ENCODE measurements around the gene INTS6.
"Not testable (repeated sequence)": the region's sequence is repeated elsewhere in the genome, so short reads cannot be mapped to it uniquely, and the experiment has no call there.

The INTS6 gene

GRCh38 chr13:51415339-51415738, 37.5 kb downstream of the INTS6 start:
- DNase-seq (ENCODE audit: low read depth in 2 of 2): not testable (repeated sequence)

GRCh38 chr13:51412431-51412830, 40.4 kb downstream of the INTS6 start:
- DNase-seq (ENCODE audit: low read depth in 2 of 2): no peak

GRCh38 chr13:51405176-51405575, 47.7 kb downstream of the INTS6 start:
- no peak for DNase-seq (ENCODE audit: low read depth in 2 of 2)

- DNase-seq (ENCODE audit: low read depth in 2 of 2): no peak
These were observed 55.4 kb downstream of the INTS6 start for GRCh38 chr13:51397262-51397941.

GRCh38 chr13:51396352-51396751, 56.5 kb downstream of the INTS6 start:
- no peak for DNase-seq (ENCODE audit: low read depth in 2 of 2)

GRCh38 chr13:51394724-51395123, 58.1 kb downstream of the INTS6 start:
- DNase-seq (ENCODE audit: low read depth in 2 of 2): no peak

GRCh38 chr13:51385114-51385513, 67.7 kb downstream of the INTS6 start:
- no peak for DNase-seq (ENCODE audit: low read depth in 2 of 2)

- no peak for DNase-seq (ENCODE audit: low read depth in 2 of 2)
These were observed 72.6 kb downstream of the INTS6 start for GRCh38 chr13:51380269-51380668.

- DNase-seq (ENCODE audit: low read depth in 2 of 2): no peak
These were observed 79.4 kb downstream of the INTS6 start for GRCh38 chr13:51373451-51373850.

- no peak for DNase-seq (ENCODE audit: low read depth in 2 of 2)
These were observed 81.0 kb downstream of the INTS6 start for GRCh38 chr13:51371768-51372399.

- no peak for DNase-seq (ENCODE audit: low read depth in 2 of 2)
These were observed 82.0 kb downstream of the INTS6 start for GRCh38 chr13:51370811-51371210.

- DNase-seq (ENCODE audit: low read depth in 2 of 2): no peak
These were observed 82.7 kb downstream of the INTS6 start for GRCh38 chr13:51370116-51370515.

- DNase-seq (ENCODE audit: low read depth in 2 of 2): no peak
These were observed 88.3 kb downstream of the INTS6 start for GRCh38 chr13:51364404-51365008.

GRCh38 chr13:51363625-51364024, 89.2 kb downstream of the INTS6 start:
- no peak for DNase-seq (ENCODE audit: low read depth in 2 of 2)

GRCh38 chr13:51361106-51361505, 91.7 kb downstream of the INTS6 start:
- no peak for DNase-seq (ENCODE audit: low read depth in 2 of 2)

GRCh38 chr13:51360489-51360888, 92.3 kb downstream of the INTS6 start:
- no peak for DNase-seq (ENCODE audit: low read depth in 2 of 2)

- no peak for DNase-seq (ENCODE audit: low read depth in 2 of 2)
These were observed 93.5 kb downstream of the INTS6 start for GRCh38 chr13:51359352-51359751.

- DNase-seq (ENCODE audit: low read depth in 2 of 2): no peak
These were observed 94.8 kb downstream of the INTS6 start for GRCh38 chr13:51357928-51358595.

- no peak for DNase-seq (ENCODE audit: low read depth in 2 of 2)
These were observed 97.6 kb downstream of the INTS6 start for GRCh38 chr13:51355217-51355616.

- DNase-seq (ENCODE audit: low read depth in 2 of 2): no peak
These were observed 103.8 kb downstream of the INTS6 start for GRCh38 chr13:51349016-51349415.

GRCh38 chr13:51348069-51348967, 104.5 kb downstream of the INTS6 start:
- no peak for DNase-seq (ENCODE audit: low read depth in 2 of 2)

- DNase-seq (ENCODE audit: low read depth in 2 of 2): no peak
These were observed 105.7 kb downstream of the INTS6 start for GRCh38 chr13:51347099-51347498.
